Astrocyte (in vitro differentiated cells and primary cell): ENCODE data around the gene VPS13C.

Experiments used
- EZH2 ChIP-seq: IDR thresholded peaks from 2 replicates; pipeline ENCODE4 v1.6.1; 2012; ENCODE audit warnings: mild to moderate bottlenecking, low read length, inconsistent platforms; ENCODE audit not compliant: insufficient read depth
- TF ChIP-seq, protein P1 (sequence below): IDR thresholded peaks from 2 replicates; pipeline ENCODE4 v1.5.1; 2011; ENCODE audit warnings: low read depth, mild to moderate bottlenecking, inconsistent platforms, low read length, moderate library complexity; ENCODE audit not compliant: insufficient read depth

DNA sequence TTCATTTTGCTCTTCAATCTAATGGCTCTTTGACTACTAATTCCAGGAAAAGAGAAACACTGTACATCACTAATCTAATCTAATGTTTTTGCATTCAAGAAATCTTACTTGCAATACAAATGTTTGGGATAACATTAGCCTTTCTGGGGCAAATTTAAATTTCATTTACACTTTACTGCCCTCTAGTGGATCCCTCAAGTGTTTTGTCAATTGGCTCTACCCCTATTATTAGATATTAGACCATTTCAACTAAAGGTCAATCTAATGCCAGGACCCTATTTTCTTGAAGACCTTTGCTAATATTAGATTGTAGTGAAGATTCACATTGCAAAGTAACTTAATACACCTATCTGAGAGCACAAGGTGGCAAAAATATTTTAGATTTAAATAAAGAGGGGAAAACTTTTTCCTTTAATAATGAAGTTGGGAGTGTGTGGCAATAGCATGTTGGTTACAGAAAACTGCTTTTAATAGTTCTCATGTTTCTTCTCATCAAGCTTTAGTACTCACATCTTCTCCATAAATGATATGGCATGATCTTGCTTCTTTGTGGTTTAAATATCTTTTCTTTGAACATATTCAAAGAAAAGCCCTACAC, 11.6 kb upstream of the VPS13C start:
- TF ChIP-seq, protein P1, sequence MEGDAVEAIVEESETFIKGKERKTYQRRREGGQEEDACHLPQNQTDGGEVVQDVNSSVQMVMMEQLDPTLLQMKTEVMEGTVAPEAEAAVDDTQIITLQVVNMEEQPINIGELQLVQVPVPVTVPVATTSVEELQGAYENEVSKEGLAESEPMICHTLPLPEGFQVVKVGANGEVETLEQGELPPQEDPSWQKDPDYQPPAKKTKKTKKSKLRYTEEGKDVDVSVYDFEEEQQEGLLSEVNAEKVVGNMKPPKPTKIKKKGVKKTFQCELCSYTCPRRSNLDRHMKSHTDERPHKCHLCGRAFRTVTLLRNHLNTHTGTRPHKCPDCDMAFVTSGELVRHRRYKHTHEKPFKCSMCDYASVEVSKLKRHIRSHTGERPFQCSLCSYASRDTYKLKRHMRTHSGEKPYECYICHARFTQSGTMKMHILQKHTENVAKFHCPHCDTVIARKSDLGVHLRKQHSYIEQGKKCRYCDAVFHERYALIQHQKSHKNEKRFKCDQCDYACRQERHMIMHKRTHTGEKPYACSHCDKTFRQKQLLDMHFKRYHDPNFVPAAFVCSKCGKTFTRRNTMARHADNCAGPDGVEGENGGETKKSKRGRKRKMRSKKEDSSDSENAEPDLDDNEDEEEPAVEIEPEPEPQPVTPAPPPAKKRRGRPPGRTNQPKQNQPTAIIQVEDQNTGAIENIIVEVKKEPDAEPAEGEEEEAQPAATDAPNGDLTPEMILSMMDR, result peak; percentile 57
- no peak for TF ChIP-seq EZH2
